Activated CD4-positive, alpha-beta T cell treated with anti-CD3 and anti-CD28 coated beads, Interleukin-2, amount 10 ng/mL, durations not matched to agents 24 days and 14 days (primary cell): Measurements from ENCODE around the gene ASS1. TPM values are rescaled to one million over a fixed set of nuclear protein-coding genes. Genes with fewer than 3 reads are reported as not detected.

Experiments
- DNase-seq: peaks from one replicate; pipeline ENCODE4 v3.0.0; 2022
- H3K27ac Mint-ChIP-seq: one replicate; pipeline ENCODE4 v1.8.0; 2022; ENCODE audit warnings: mild to moderate bottlenecking, mixed read lengths
- H3K27me3 Mint-ChIP-seq: one replicate; pipeline ENCODE4 v1.8.0; 2022; ENCODE audit warnings: mixed read lengths
- H3K36me3 Mint-ChIP-seq: one replicate; pipeline ENCODE4 v1.8.0; 2022; ENCODE audit warnings: low read depth, mild to moderate bottlenecking, mixed read lengths
- H3K4me1 Mint-ChIP-seq: one replicate; pipeline ENCODE4 v1.8.0; 2021; ENCODE audit warnings: mixed read lengths
- H3K4me3 Mint-ChIP-seq: one replicate; pipeline ENCODE4 v1.8.0; 2022; ENCODE audit warnings: mild to moderate bottlenecking, moderate library complexity, mixed read lengths
- H3K9me3 Mint-ChIP-seq: one replicate; pipeline ENCODE4 v1.8.0; 2021; ENCODE audit warnings: mixed read lengths
- intact Hi-C: fragments of 100-400 bp; cut with micrococcal nuclease; formaldehyde crosslinking; loops from one replicate; pipeline ENCODE4 v1.15.1; 2023
- total RNA-seq: library from RNA; stranded (reverse); gene quantifications from 2 replicates; pipeline ENCODE4 v1.2.3, GENCODE V29; 2022

The ASS1 gene
- total RNA-seq, 1 donor from 2014 or later: 3.2 TPM

- Mint-ChIP-seq H3K27me3 (peaks cover 10% of the 10 kb centered on the region), H3K27ac (no peak overlapping the region), H3K4me3 (no peak overlapping the region), H3K36me3 (no peaks in the 10 kb centered on the region), H3K9me3 (no peaks in the 10 kb centered on the region), H3K4me1 (no peaks in the 10 kb centered on the region)
- DNase-seq: no peak
- intact Hi-C loops: no loop called here
These were observed 44.0 kb downstream of the ASS1 start for GRCh38 chr9:130488621-130489330.

GRCh38 chr9:130490981-130491380 is 46.2 kb downstream of the ASS1 start:
- DNase-seq: no peak
- intact Hi-C loops: no loop called here
- Mint-ChIP-seq H3K4me3 (no peak overlapping the region), H3K36me3 (no peaks in the 10 kb centered on the region), H3K27ac (no peak overlapping the region), H3K4me1 (no peaks in the 10 kb centered on the region), H3K27me3 (no peaks in the 10 kb centered on the region), H3K9me3 (peaks cover 10% of the 10 kb centered on the region)

- no peak overlapping the region for H3K4me3 Mint-ChIP-seq
- no peak for DNase-seq
These were observed 47.2 kb downstream of the ASS1 start for GRCh38 chr9:130491830-130492482.

GRCh38 chr9:130493021-130493420 is 48.3 kb downstream of the ASS1 start:
- no peaks in the 10 kb centered on the region for H3K4me1 Mint-ChIP-seq
- no peak overlapping the region for H3K4me3 Mint-ChIP-seq
- H3K27me3 Mint-ChIP-seq: no peaks in the 10 kb centered on the region
- H3K9me3 Mint-ChIP-seq: peaks cover 10% of the 10 kb centered on the region
- no peaks in the 10 kb centered on the region for H3K36me3 Mint-ChIP-seq
- no peak for DNase-seq
- no peak overlapping the region for H3K27ac Mint-ChIP-seq
- intact Hi-C loops: no loop called here

More at GRCh38 chr9:130491830-130492482, 47.2 kb downstream of the ASS1 start:
- no peaks in the 10 kb centered on the region for H3K36me3 Mint-ChIP-seq
- H3K9me3 Mint-ChIP-seq: peaks cover 10% of the 10 kb centered on the region
- H3K4me1 Mint-ChIP-seq: no peaks in the 10 kb centered on the region
- no peaks in the 10 kb centered on the region for H3K27me3 Mint-ChIP-seq
- intact Hi-C loops: no loop called here
- no peak overlapping the region for H3K27ac Mint-ChIP-seq

GRCh38 chr9:130493476-130493875 is 48.7 kb downstream of the ASS1 start:
- Mint-ChIP-seq H3K9me3 (peaks cover 10% of the 10 kb centered on the region), H3K36me3 (no peaks in the 10 kb centered on the region), H3K27me3 (no peaks in the 10 kb centered on the region), H3K27ac (no peak overlapping the region), H3K4me3 (no peak overlapping the region), H3K4me1 (no peaks in the 10 kb centered on the region)
- intact Hi-C loops: no loop called here
- DNase-seq: no peak

- intact Hi-C loops: no loop called here
- Mint-ChIP-seq H3K4me1 (no peaks in the 10 kb centered on the region), H3K27me3 (no peaks in the 10 kb centered on the region), H3K36me3 (no peaks in the 10 kb centered on the region), H3K27ac (no peak overlapping the region), H3K9me3 (peaks cover 10% of the 10 kb centered on the region), H3K4me3 (no peak overlapping the region)
- no peak for DNase-seq
These were observed 50.3 kb downstream of the ASS1 start for GRCh38 chr9:130495067-130495466.

- Mint-ChIP-seq H3K9me3 (peaks cover 10% of the 10 kb centered on the region), H3K4me1 (no peaks in the 10 kb centered on the region), H3K27me3 (no peaks in the 10 kb centered on the region), H3K36me3 (no peaks in the 10 kb centered on the region), H3K27ac (no peak overlapping the region), H3K4me3 (no peak overlapping the region)
- intact Hi-C loops: no loop called here
- DNase-seq: no peak
These were observed 52.4 kb downstream of the ASS1 start for GRCh38 chr9:130497139-130497538.

- Mint-ChIP-seq H3K27me3 (no peaks in the 10 kb centered on the region), H3K4me3 (no peak overlapping the region), H3K9me3 (peaks cover 10% of the 10 kb centered on the region), H3K4me1 (no peaks in the 10 kb centered on the region), H3K36me3 (no peaks in the 10 kb centered on the region), H3K27ac (no peak overlapping the region)
- DNase-seq: no peak
- intact Hi-C loops: no loop called here
These were observed 53.6 kb downstream of the ASS1 start for GRCh38 chr9:130498298-130498917.

GRCh38 chr9:130498918-130499698 is 54.3 kb downstream of the ASS1 start:
- no peaks in the 10 kb centered on the region for H3K4me1 Mint-ChIP-seq
- no peak overlapping the region for H3K27ac Mint-ChIP-seq

GRCh38 chr9:130499804-130500263 is 55.1 kb downstream of the ASS1 start:
- Mint-ChIP-seq H3K36me3 (no peaks in the 10 kb centered on the region), H3K4me3 (no peak overlapping the region), H3K27ac (no peak overlapping the region), H3K9me3 (peaks cover 8% of the 10 kb centered on the region), H3K4me1 (no peaks in the 10 kb centered on the region), H3K27me3 (no peaks in the 10 kb centered on the region)
- DNase-seq: no peak
- intact Hi-C loops: no loop called here

More at GRCh38 chr9:130498918-130499698, 54.3 kb downstream of the ASS1 start:
- no peak for DNase-seq
- Mint-ChIP-seq H3K9me3 (peaks cover 10% of the 10 kb centered on the region), H3K4me3 (no peak overlapping the region), H3K36me3 (no peaks in the 10 kb centered on the region), H3K27me3 (no peaks in the 10 kb centered on the region)
- intact Hi-C loops: no loop called here

GRCh38 chr9:130500340-130501180 is 55.8 kb downstream of the ASS1 start:
- Mint-ChIP-seq H3K36me3 (no peaks in the 10 kb centered on the region), H3K4me3 (no peak overlapping the region), H3K27ac (no peak overlapping the region), H3K4me1 (no peaks in the 10 kb centered on the region), H3K9me3 (peaks cover 4% of the 10 kb centered on the region), H3K27me3 (no peaks in the 10 kb centered on the region)
- intact Hi-C loops: no loop called here
- no peak for DNase-seq

GRCh38 chr9:130501639-130502038 is 56.9 kb downstream of the ASS1 start:
- Mint-ChIP-seq H3K4me1 (no peaks in the 10 kb centered on the region), H3K9me3 (no peaks in the 10 kb centered on the region), H3K36me3 (no peaks in the 10 kb centered on the region), H3K27me3 (no peaks in the 10 kb centered on the region), H3K4me3 (no peak overlapping the region), H3K27ac (no peak overlapping the region)
- intact Hi-C loops: no loop called here
- DNase-seq: no peak

- Mint-ChIP-seq H3K9me3 (no peaks in the 10 kb centered on the region), H3K4me3 (no peak overlapping the region), H3K4me1 (no peaks in the 10 kb centered on the region), H3K27me3 (no peaks in the 10 kb centered on the region), H3K27ac (no peak overlapping the region), H3K36me3 (no peaks in the 10 kb centered on the region)
- intact Hi-C loops: no loop called here
- DNase-seq: no peak
These were observed 63.5 kb downstream of the ASS1 start for GRCh38 chr9:130508218-130508617.
